ENCODE results near the gene SHF.

Gene SHF

DNA sequence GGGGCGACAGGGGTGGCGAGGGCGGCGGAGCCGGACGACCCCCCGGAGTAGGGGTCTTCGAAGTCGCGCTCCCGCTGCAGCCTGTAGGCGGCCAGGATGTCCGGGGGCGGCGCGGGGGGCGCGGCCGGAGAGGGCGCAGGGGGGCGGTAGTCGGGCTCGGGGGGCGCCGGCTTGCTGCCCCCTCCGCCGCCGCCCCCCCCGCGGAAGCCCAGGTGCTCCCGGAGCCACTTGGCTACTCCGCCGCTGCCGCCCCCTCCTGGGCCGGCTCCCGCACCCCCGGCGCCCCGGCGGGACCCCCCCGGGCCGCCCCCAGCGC is 230 bp downstream of the SHF start:
- H3K9me3 ChIP-seq (ENCODE audit: severe bottlenecking), result no peaks in the 10 kb centered on the region
- TF ChIP-seq, protein P1, sequence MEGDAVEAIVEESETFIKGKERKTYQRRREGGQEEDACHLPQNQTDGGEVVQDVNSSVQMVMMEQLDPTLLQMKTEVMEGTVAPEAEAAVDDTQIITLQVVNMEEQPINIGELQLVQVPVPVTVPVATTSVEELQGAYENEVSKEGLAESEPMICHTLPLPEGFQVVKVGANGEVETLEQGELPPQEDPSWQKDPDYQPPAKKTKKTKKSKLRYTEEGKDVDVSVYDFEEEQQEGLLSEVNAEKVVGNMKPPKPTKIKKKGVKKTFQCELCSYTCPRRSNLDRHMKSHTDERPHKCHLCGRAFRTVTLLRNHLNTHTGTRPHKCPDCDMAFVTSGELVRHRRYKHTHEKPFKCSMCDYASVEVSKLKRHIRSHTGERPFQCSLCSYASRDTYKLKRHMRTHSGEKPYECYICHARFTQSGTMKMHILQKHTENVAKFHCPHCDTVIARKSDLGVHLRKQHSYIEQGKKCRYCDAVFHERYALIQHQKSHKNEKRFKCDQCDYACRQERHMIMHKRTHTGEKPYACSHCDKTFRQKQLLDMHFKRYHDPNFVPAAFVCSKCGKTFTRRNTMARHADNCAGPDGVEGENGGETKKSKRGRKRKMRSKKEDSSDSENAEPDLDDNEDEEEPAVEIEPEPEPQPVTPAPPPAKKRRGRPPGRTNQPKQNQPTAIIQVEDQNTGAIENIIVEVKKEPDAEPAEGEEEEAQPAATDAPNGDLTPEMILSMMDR (IDR thresholded peaks at IDR 0.05; ENCODE audit: low read depth, low read length), result no peak
- peaks cover 25% of the 10 kb centered on the region for H3K36me3 ChIP-seq
- no peak for DNase-seq
- peak overlapping the region; percentile 95 for H3K27ac ChIP-seq
- peak overlapping the region; percentile 59 for H3K4me3 ChIP-seq (ENCODE audit: low read depth, low read length)
- H3K27me3 ChIP-seq (ENCODE audit: insufficient read depth, low read depth, severe bottlenecking), result no peaks in the 10 kb centered on the region

DNA sequence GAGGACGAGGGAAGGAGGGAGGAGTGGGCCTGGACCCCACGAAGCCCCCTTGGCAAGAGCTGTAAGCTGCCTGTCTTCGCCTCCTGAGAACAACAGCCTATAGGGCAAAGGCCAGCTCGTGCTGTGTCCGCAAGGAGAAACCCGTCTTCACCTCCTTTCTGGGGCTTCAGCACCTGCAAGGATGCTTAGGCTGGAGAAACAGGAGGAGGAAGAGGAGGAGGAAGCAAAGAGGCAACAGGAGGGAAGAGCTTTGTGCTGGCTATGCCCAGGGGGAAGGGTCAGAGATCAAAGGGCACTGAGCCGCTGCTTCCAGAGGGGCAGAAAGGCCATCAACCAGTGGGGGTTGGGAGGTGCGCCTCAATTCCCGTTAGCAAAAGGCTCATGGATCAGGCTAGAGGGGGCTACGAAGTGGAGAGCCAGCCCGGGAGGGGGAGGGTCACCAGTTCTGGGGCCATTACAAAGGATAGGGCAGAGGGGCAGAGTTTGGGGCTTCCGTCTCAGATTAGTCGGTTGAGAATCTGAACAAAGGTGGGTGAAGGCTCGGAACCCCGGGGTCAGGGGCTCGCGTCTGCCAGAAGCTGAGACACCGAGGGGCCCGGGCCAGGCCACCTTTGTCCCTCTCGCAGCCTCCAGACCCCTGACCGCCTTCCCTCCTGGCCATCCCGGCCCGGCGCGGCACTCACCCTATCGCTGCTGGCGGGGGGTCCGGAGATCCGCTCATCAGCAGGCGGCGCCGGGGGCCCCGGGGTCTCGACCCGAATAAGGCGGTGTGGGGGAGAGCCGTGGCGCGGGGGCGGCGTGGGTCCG is 792 bp downstream of the SHF start:
- peaks cover 30% of the 10 kb centered on the region for H3K36me3 ChIP-seq
- DNase-seq, result no peak
- no peaks in the 10 kb centered on the region for H3K9me3 ChIP-seq (ENCODE audit: severe bottlenecking)
- TF ChIP-seq, protein P1 (IDR thresholded peaks at IDR 0.05; ENCODE audit: low read depth, low read length), result no peak
- H3K27ac ChIP-seq, result peak overlapping the region; percentile 95
- no peaks in the 10 kb centered on the region for H3K27me3 ChIP-seq (ENCODE audit: insufficient read depth, low read depth, severe bottlenecking)
- peak overlapping the region; percentile 59 for H3K4me3 ChIP-seq (ENCODE audit: low read depth, low read length)

DNA sequence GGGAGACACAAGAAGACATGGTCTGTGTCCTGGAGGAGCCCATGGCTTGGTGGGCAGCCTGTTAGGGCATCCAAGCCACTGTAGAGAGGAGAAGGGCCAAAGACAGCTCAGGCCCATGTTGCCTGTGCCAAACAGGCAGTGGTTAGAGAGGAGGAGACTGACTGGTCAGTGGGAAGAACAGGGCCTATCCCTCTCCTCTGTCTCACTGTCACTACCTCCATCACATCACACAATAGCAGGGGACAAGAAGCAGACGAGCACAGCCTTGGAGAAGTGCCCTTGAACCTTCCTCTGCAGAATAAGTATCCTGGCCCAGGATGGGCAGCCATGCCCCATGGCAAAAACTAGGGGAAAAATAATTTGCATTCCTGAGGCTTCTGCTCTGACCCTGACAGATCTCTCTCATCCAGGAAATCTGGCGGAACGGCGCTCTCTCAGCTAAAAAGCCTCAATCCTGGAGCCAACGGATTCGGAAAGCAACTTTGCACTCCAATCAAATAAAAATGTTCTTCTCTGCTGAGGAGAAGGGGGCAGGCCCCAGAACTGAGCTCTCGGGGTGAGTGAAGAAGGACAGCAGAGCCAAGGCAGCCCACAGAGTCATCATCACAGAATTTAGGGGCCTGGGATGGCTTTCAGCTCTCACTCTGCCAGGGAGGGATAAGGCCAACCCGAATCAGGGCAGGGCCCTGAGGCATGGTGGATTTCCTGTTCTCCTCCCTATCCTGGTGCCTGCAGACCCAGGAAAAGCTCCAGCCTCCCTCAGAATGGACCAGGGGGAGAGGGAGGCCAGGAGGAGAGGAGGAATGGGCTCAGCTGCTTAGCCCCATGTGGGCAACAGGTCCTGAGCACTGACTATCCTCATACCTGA is 1.6 kb downstream of the SHF start:
- peak overlapping the region; percentile 95 for H3K27ac ChIP-seq
- no peaks in the 10 kb centered on the region for H3K9me3 ChIP-seq (ENCODE audit: severe bottlenecking)
- H3K36me3 ChIP-seq, result peaks cover 33% of the 10 kb centered on the region
- H3K4me3 ChIP-seq (ENCODE audit: low read depth, low read length), result peak overlapping the region; percentile 59
- DNase-seq, result no peak
- H3K27me3 ChIP-seq (ENCODE audit: insufficient read depth, low read depth, severe bottlenecking), result no peaks in the 10 kb centered on the region
- TF ChIP-seq, protein P1 (IDR thresholded peaks at IDR 0.05; ENCODE audit: low read depth, low read length), result no peak

DNA sequence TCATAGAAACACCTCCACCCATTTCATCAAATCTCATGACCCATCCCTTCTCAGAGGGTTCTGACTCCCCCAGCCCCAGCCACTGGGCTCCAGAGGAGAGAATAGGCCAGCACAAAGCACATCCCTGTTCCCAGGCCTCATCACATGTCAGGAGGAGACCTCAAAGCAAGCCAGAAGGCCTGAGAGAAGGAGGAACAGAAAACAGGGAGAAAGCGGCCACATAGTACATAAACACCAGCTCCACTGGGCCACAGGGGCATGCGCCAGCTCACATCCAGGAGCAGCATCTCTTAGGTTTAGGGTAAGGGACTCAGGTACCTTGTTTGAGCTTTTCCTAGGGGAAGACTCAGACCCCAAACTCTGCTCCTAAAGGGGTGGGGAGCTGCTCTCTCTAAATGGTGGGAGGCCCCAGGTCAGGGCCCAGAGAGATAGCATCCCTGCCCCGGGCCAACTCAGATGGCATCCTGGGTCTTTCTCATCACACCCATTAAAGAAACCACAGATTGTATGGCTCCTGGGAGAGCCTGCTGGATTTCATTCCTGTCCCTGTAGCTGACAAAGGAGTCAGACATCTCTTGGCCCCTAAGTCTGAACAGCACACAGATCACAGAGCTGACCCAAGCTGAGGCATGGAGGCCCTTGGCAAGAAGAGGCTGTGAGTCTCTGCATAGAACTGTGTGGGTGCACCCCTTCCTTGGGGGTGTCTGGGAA is 2.5 kb downstream of the SHF start:
- Histone ChIP-seq H3K9me3 (ENCODE audit: severe bottlenecking) (no peaks in the 10 kb centered on the region), H3K27ac (peak overlapping the region; percentile 95)
- TF ChIP-seq, protein P1 (IDR thresholded peaks at IDR 0.05; ENCODE audit: low read depth, low read length), result no peak

DNA sequence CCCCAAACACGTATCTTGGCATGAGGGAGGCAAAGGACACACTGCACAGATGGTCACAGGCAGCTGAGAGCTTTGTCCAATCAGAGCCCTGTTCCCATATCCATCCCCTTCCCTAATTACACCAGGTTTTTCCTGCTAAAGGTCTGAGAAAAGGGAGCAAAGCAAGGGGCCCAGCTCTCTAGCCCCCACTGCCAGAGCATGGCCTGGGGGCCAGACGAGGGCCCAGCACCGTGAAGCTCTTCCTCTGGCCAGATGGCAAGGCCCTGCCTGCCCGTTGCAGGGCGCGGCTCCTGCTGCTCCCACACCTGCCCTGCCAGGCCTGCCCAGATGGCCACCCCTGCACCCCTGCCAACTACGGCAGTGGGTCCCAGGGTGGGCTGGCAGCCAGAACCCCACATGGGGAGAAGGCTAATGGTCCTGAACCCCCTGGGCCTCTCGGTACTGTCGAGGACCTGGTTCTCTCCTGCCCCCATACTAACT is 3.2 kb downstream of the SHF start:
- H3K36me3 ChIP-seq, result peaks cover 46% of the 10 kb centered on the region
- peak overlapping the region; percentile 20 for H3K4me3 ChIP-seq (ENCODE audit: low read depth, low read length)
- no peaks in the 10 kb centered on the region for H3K27me3 ChIP-seq (ENCODE audit: insufficient read depth, low read depth, severe bottlenecking)
- peak overlapping the region; percentile 95 for H3K27ac ChIP-seq
- H3K9me3 ChIP-seq (ENCODE audit: severe bottlenecking), result no peaks in the 10 kb centered on the region
- peak; percentile 59 for DNase-seq
- TF ChIP-seq, protein P1 (IDR thresholded peaks at IDR 0.05; ENCODE audit: low read depth, low read length), result no peak

More for the DNA sequence above, 2.5 kb downstream of the SHF start:
- peaks cover 43% of the 10 kb centered on the region for H3K36me3 ChIP-seq
- no peak for DNase-seq
- no peaks in the 10 kb centered on the region for H3K27me3 ChIP-seq (ENCODE audit: insufficient read depth, low read depth, severe bottlenecking)
- peak overlapping the region; percentile 20 for H3K4me3 ChIP-seq (ENCODE audit: low read depth, low read length)
